M059J (cell line): ENCODE measurements around the gene NTSR1. TPM values are rescaled to one million over a fixed set of nuclear protein-coding genes. Genes with fewer than 3 reads are reported as not detected.
A peak's percentile ranks its signal among the peaks of the same experiment; 100 is the strongest.

Source experiments
- DNase-seq: peaks from one replicate; pipeline ENCODE4 v3.0.0-alpha.2; 2012; ENCODE audit warnings: low read depth
- total RNA-seq: library from RNA; depleted of rRNA; stranded (reverse); fragments of >200 nt; shearing (Covaris generic); gene quantifications from 2 replicates; pipeline ENCODE4 v1.2.3, GENCODE V29; 2014

NTSR1 gene
- total RNA-seq, 1 experiment from 2014 or later: 0.07 TPM

DNA sequence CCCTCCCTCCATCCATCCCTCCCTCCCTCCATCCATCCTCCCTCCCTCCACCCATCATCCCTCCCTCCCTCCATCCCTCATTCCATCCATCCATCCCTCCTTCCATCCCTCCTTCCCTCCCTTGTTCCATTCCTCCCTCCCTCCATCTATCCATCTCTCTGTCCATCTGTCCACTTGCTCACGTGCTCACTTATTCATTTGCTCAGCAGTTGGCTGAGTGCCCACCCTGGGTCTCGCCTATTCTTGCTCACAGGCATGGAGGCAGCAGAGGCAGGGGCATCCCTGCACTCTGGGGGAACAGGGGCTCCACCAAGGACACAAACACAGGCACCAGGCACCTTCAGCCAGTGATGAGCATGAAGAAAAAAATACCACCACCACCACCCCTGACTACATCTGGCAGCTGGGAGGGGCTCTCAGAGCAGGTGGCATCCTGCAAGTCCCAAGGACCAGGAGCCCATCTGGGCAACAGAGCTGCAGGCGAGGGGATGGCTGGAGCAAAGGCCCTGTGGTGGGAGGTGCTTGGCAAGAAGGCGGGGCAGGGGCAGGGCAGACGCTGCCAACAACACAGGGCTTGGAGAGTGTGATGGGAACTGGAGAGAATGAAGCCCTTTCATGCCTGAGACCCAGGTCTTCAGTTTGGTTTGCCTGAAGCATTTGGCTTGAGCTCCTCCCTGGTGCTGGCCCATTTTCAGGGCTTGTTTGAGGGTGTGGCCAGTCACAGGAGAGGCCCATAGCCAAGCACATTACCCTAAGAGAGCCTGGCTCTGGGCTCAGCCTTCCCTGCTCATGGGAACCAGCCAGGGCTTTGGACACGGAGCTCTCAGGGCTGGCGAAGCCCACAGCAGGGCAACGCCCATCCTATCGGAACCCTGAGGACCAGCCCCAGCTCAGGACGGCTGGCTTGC is 47.4 kb downstream of the NTSR1 start:
- no peak for DNase-seq

DNA sequence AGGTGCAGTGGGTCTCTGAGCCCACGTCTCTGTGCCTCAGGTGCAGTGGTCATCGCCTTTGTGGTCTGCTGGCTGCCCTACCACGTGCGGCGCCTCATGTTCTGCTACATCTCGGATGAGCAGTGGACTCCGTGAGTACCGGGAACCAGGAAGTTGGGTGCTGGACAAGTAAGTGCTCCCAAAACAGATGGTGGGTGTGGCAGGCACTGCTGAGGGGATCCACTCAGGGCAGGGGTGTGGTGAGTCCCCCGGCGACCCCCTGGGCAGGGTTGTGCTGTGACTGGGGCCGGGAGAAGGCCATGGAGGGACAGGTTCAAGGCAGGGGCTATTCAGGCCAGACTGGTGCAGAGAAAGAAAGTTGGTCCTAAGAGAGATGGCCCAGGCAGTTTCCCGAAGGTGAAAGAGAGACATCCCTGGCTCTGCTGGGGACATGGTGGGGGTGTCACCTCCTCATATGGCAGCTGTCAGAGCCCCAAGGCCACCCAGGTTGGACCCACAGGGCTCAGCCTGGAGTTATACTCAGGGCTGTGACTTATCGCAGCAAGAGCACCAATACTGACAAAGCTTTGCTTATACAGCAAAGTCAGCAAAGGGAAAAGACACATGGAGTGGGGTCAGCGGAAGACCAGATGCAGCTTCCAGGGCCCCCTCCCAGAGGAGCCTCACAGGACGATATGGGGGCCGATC is 49.7 kb downstream of the NTSR1 start:
- no peak for DNase-seq

DNA sequence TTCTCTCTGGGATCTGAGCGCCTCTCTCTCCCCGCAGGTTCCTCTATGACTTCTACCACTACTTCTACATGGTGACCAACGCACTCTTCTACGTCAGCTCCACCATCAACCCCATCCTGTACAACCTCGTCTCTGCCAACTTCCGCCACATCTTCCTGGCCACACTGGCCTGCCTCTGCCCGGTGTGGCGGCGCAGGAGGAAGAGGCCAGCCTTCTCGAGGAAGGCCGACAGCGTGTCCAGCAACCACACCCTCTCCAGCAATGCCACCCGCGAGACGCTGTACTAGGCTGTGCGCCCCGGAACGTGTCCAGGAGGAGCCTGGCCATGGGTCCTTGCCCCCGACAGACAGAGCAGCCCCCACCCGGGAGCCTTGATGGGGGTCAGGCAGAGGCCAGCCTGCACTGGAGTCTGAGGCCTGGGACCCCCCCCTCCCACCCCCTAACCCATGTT is 51.4 kb downstream of the NTSR1 start:
- DNase-seq: no peak

DNA sequence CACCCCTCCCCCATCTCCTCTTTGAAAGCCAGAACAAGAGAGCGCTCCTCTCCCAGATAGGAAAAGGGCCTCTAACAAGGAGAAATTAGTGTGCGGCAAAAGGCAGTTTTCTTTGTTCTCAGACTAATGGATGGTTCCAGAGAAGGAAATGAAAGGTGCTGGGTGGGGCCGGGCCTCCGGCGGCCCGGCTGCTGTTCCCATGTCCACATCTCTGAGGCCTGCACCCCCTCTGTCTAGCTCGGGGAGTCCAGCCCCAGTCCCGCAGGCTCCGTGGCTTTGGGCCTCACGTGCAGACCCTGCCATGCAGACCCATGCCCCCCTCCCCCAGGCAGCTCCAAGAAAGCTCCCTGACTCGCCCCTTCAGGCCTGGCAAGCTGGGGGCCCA is 51.8 kb downstream of the NTSR1 start:
- DNase-seq: no peak

DNA sequence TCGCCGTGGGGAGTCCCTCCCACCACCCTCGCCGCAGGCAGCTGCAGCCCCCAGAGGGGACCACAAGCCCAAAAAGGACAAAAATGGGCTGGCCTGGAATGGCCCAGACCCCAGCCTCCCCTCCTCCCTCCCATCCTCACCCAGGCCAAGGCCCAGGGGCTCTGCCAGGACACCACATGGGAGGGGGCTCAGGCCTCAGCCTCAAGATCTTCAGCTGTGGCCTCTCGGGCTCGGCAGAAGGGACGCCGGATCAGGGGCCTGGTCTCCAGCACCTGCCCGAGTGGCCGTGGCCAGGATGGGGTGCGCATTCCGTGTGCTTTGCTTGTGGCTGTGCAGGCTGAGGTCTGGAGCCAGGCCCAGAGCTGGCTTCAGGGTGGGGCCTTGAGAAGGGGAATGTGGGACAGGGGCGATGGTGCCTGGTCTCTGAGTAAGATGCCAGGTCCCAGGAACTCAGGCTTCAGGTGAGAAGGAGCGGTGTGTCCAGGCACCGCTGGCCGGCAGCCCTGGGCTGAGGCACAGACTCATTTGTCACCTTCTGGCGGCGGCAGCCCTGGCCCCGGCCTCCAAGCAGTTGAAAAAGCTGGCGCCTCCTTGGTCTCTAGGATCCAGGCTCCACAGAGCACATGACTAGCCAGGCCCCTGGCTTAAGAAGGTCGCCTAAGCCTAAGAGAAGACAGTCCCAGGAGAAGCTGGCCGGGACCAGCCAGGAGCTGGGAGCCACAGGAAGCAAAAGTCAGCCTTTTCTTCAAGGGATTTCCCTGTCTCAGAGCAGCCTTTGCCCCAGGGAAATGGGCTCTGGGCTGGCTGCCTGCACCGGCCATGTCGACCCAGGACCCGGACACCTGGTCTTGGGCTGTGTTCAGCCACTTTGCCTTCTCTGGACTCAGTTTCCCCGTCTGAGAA is 52.5 kb downstream of the NTSR1 start:
- DNase-seq: peak; percentile 36

DNA sequence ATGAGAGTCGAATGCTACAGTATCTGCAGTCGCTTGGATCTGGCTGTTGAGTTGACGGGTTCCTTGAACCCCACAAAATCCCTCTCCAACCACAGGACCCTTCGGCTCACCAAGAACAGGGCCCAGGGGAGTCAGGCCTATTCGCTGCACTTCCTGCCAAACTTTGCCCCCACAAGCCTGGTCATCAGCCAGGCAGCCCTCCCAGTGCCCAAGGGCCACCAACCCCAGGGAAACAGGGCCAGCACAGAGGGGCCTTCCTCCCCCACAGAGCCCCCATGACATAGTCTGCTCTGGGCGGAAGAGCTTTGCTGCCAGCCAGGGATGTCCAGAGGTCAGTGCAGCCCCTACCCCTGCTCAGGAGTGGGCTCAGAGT is 53.1 kb downstream of the NTSR1 start:
- DNase-seq: no peak

DNA sequence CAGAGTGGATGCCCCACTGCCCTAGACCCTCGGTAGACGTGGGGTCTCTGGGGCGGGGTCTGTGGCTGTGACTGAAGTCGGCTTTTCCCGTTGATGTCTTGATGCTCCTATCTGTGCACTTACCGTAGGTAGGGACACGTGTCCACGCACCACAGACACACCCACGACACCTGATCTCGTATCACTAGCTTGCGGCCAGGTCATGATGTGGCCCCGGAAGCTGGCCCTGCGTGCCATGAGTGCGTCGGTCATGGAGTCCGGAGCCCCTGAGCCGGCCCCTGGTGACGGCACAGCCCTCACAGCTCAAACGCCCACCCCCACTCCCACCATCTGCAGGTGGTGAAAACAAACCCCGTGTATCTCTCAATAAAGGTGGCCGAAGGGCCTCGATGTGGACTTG is 53.7 kb downstream of the NTSR1 start:
- DNase-seq: no peak

DNA sequence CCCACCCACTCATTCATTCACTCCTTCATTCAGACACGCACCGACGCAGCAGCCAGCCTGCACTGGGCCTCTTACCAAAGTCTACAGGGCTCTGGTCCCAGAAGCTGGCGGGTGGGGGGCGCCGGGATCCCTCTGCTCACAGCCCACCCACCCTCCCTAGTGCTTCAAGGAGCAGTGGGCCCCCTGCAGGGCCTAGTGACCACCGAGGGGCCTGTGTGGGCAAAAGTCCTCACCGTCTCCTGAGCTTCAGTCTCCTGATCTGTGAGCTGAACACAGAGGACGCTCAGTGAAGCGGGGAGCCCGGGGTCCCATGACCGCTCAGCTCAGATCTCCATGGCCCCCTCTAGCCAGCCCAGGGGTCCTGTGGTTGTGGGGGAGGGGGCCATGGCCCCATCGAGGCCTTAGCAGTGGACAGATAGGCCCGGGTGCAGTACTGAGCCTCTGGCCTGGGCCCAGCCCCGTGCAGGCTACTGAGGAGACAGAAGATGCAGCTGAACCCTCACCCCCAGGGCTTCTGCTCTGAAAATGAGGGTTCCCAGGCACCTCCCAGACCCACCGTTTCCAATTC is 54.2 kb downstream of the NTSR1 start:
- no peak for DNase-seq

DNA sequence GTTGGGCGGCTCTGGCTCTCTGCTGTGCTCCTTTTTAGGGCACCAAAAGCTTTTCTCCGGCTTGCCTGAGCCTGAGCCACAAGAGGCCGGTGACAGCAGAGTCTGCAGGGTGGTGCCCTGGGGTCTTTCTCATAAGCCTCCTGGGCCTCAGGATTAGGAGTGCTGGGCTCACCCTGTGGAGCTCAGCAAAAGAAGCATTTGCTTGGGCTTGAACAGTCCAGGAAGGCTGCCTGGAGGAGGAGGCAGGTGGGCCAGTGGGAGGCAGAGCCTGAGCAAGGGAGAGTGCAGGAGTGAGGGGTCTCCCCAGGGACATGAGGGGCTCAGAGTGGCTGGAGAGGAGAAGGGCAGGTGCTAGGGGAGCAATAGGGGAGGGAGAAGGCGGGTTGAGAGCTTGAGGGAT is 54.8 kb downstream of the NTSR1 start:
- DNase-seq: no peak

DNA sequence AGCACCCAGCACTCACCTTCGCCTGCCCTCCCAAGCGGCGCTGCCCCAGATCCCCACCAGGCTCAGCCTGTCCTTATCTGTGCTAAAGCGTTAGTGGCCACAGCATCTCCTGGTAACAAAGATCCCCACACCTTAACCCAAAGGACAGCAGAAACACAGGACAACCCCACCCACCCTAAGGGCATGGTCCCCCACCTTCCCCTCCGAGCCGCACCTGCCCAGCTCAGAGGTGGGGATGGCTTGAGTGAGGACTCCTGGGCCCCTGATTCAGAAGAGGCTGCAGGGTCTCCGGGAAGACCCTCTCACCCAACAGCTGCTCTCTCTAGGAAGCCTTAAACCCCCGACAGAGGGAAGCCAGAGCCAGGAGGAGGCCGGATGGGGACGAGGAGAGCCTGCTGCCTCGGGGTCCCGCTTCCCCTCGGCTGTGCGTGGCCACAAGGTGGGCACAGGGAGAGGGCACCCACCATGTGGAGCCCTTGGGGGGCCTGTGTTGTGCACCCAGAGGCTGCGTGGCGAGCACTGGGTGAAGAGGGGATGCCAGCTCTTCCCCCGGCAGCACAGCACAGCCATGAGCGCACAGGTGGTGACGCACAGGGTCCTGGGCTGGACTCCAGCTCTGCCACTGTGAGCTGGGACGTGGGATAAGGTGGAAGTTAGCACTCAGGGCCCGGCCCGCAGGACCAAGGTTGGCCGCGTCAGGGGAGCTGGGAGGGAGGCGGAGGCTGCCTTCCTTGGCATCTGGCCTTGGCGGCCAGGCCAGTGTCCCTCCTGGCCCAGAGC is 55.7 kb downstream of the NTSR1 start:
- peak; percentile 44 for DNase-seq

DNA sequence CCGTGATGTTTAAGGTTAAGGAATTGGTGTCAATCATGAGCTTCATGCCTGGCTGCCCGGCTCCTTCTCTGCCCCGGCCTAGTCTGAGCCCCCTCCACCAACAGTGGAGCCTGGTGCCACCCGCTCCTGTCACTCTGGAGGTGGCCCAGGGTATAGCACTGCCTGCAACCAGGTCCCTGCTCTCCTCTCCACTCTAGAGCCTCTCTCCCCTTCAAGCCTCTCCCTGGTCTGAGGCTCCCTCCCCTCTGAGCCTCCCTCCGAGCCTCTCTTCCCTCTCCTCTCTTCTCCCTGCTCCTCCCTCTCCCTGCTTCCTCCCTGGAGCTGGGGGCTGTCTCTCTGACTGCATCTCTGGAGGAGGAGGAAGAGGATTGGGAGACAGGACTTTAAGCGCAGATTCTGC is 56.4 kb downstream of the NTSR1 start:
- DNase-seq: no peak

DNA sequence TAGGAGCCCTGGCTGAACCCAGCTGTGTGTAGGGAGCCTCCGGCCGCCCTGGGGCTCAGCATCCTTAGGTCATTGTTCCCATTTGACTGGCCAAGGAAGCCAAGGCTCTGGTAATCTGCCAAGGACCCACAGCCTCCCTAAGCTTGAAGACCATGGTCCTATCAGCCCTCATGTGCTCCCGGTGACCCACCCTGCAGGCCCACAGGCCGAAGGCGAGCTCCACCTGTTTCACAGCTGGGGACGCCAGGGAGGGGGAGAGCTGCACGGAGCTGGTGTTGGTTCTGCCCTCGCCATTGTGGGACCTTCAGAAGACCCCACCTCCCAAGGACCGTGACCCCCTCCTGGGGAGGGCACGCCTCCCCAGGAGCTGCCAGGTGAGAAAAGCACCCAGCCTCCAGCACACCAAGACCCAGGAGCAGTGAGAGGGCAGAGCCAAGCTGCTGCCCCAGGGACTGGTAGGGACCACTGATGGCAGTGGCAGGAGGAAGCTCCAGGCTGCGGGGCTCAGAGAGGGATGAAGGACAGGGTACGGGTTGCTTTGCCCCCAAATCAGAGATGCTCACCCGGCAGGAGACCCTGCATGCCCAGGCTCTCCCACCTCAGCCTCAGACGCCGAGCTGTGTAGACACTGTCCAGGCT is 56.9 kb downstream of the NTSR1 start:
- no peak for DNase-seq

DNA sequence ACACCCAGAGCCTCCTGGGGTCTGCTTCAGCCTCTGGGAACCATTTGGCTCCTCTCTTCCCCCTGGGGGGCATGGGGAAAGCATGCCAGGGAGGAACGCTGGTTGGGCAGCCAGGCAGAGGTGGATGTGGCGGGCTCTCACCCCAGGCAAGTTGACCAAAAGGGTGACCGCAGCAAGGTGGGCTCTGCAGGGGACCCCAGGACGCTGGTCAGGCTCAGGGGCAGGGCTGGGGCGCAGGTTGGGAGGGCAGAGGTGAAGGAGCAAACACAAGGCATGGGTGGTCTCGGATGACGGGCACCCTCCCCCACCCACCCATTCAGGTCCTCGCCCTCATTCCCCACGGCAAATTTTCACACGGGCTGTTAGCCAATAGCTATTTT is 57.4 kb downstream of the NTSR1 start:
- DNase-seq: no peak

DNA sequence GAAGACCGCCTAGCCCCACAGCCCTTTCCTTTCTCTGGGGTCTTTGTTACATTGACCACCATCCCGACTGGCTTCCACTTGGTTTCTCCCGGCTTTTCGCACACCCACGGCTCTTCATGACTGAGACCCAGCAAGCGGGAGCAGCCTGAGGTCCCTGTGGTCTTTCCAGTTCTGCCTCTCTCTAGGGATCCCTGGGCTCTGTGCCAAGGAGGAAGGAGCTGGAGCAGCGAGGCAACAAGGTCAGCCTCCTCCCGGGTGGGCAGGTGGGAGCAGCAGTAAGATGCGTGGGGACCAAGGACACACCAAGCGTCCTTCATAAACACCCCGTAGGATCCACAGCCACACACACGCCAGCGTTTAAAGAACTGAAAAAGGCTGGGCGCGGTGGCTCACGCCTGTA is 58.1 kb downstream of the NTSR1 start:
- no peak for DNase-seq

DNA sequence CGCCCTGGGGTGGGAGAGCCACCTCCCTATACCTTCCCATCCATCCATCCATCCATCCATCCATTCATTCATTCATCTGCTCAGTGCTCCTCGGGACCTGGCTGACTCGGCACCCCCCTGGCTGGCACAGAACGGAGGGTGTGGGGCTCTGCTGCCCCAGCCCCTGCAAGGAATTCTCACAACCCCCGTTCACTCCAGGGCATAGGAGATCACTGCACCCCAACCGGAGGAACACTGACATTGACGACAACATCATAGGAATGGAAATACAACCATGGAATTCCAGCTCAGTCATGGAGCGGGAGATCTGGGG is 59.6 kb downstream of the NTSR1 start:
- DNase-seq: no peak

DNA sequence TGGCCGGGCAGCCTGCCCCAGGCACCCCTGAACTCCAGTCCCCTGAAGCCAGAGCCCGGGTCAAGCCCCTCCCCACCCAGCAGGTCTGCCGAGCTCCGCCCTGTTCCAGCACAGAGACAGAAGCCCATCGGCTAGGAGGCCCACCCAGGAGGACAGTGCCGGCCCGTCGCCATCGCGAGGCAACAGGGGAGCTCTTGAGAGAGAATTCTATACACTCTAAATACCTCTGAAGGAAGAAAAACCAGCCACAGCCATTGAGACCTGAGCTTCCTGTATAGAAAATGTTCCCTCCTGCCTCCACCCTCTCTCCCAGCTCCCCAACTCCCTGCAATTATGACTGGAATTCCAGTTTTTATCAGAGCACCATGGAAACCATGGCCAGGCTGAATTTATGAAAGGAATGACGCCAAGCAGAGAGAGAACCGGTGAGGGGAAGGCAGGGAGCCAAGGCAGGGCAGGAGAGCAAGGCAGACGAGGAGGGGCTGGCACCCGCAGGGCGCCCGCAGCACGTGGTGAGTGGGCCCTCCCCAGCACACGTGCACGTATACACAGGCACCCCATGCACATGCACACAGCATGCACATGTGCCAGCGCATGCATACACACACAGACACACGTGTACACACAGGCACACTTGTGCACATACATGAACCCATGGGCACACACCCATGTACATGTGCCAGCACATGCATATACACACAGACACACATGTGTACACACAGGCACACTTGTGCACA is 60.1 kb downstream of the NTSR1 start:
- DNase-seq: peak; percentile 85

DNA sequence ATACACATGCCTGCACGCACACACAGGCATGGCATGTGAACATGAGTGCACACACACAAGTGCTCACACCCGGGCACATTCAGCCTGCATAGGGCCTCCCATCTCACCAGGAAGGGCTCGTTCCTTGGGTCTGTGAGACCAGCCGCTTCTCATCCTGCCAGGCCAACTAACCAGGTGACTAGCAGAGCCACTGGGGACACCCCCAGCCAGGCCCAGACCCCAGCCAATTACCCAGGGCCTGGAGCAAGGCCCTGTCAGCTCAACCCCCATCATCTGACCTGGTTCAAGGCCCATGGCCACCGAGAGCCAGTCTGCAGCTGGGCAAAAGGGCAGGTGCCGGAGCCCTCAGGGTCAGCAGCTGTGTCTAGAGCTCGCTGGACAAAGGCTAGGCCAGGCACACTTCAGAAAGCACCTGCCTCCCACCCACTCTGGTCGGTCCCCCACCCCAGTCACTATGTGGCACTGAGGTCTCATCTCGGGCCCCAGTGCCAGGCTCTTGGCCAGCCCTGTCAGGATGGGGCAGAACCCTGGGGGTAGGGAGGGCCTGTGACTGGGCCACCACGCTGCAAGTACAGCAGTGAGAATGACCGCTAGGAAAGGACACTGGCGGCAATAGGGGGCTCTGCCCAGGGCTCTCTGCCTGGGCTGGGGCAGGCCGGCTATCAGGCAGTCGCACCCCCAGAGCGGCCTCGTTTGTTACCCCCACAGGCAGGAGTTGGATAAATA is 60.9 kb downstream of the NTSR1 start:
- DNase-seq: no peak

DNA sequence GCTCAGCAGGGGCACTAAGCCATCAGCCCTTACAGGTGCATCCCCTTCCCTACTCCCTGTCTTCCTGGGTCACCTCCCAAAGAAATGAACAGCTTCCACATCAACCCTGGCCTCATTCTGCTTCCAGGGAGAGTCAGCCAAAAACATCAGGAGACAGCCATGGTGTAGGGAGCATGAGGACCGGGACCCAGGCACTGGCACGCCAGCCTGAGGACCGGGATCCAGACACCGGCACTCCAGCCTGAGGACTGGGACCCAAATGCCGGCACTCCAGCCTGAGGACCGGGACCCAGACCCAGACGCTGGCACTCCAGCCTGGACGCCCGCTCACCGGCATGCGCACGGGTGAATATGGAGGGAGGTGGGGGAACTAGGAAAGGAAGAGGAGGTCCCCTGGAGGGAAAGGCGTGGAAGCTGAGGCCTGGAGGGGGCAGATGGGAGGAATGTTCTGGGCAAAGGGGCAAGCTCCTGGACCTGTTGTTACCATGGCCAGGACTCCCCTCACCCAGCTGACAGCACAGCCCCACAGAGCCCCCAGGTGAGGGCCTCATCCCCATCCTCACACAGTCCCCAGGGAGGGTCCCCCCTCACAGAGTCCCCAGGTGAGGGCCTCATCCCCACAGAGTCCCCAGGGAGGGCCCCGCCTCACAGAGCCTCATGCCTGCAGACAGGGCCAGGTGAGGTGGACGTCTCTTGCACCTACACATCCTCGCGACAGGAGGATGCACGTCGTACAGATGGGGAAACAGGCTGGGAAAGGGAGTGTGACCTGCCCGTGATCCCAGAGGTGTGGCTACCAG is 61.7 kb downstream of the NTSR1 start:
- no peak for DNase-seq

DNA sequence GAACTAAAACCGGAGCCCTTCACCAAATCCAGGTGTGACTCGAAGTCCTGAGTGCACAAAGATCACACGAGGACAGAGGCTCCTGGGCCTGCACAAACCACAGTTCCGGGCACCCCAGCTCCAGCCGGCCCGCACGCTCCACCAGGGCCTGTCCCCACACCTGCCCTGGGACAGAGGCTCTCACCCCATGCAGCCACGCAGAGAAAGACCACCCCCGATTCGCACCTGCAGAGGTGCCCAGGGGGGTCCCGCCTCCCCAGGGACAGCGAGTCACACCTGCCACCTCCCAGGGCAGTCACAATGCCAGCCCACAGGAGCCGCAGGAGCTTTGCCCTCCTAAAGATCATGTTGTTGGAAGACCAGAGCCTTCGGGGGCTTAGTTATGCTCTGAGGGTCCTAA is 62.3 kb downstream of the NTSR1 start:
- DNase-seq: no peak
